GM21825 (cell line): ENCODE measurements around the gene CCDC107.
A peak's percentile ranks its signal among the peaks of the same experiment; 100 is the strongest.

Experiments used
- ATAC-seq: cut with Tn5 transposase; IDR thresholded peaks from one replicate; pipeline ENCODE4 v1.9.1; 2021; ENCODE audit warnings: mild to moderate bottlenecking, moderate library complexity; ENCODE audit not compliant: unreplicated experiment

CCDC107 gene

DNA sequence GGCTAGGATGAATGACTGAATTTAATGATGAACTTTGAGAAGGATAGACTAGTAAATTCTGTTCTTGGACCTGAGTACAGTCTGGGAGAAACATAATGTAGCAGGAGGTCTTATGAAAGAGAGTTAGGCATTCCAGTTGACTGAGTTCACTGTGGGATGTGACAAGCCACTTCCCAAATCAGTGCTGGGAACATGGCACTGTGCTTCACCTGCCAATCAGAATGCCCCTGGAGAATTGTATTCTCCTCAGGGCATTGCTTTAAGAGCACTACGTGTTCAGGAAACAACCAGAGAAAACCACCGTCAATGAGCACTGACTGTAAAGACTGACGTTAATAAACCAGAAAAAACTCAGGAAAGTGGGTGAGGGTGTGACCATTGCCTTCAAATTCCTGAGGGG lies 1.2 kb downstream of the CCDC107 start:
- no peak for ATAC-seq

- ATAC-seq, result no peak
These were observed 2.9 kb downstream of the CCDC107 start for GRCh38 chr9:35660966-35661415.

GRCh38 chr9:35661756-35662350 lies 3.8 kb downstream of the CCDC107 start:
- no peak for ATAC-seq

- ATAC-seq, result no peak
These were observed 4.3 kb downstream of the CCDC107 start for GRCh38 chr9:35662437-35662836.

GRCh38 chr9:35664531-35665470 lies 6.7 kb downstream of the CCDC107 start, which contains the start of gene ARHGEF39:
Gene ARHGEF39, minus strand, starts transcription at chr9:35665195. Its CDS starts 26 bp downstream, at chr9:35665169.
- ATAC-seq, result peak; percentile 67

- no peak for ATAC-seq
These were observed 7.4 kb downstream of the CCDC107 start for GRCh38 chr9:35665471-35665818.

- no peak for ATAC-seq
These were observed 8.0 kb downstream of the CCDC107 start for GRCh38 chr9:35666045-35666444.

GRCh38 chr9:35666549-35666948 lies 8.5 kb downstream of the CCDC107 start:
- ATAC-seq, result no peak

DNA sequence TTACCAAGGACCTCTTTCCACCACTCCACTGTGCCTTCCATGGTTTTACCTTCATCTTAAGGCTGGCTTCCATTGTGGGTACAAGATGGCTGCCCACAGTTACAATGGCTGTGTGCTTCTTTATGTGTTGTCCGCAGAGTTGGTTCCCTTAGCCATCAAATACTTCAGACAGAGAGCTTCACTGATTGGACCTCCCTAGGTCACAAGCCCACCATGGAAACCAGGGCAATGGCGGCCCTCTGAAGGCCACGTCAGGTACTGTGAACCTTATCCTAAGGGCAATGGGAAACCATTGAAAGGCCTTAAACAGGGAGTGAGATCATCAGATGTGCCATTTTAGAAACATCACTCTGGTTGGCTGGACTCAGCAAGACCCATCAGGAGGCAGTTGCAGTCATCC lies 9.8 kb downstream of the CCDC107 start:
- ATAC-seq, result no peak

DNA sequence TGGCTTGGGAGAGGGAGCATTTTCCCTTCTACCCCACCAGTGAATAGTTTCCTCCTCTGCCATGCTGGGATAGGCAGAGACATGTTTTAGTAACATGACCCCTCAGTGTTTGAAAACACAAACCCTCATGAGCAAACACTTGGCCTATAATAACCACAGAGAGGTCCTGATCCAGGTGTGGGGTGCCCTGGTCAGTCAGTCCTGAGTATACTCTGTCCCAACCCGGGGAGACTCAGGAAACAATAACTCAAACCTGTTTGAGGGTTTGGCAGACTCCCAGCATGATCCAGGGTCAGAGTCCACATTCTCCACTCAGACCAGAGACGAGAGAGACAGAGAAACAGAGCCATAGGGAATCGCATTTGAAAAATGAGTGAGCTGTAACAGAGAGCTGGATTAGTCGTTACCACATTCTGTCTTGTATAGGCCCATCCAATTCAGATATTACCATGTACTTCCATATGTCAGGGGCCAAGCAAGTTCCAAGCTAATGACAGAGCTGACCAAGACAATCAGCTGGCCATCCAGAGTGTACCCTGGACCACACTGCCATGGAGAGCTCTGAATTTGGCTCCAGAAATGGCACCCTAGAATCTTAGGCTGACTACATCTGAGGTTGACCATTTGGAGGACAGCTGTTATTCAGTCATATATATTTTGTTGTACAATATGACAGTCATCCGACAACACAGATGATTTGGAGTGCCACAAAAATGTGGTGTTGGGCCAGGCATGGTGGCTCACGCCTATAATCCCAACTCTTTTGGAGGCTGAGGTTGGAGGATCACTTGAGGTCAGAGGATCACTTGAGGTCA lies 11.4 kb downstream of the CCDC107 start:
- no peak for ATAC-seq

- ATAC-seq, result no peak
These were observed 15.3 kb downstream of the CCDC107 start, which contains the start of gene CA9 for GRCh38 chr9:35673132-35674024. Gene CA9, plus strand, starts transcription at chr9:35673928. Its CDS starts 32 bp downstream, at chr9:35673960.

- ATAC-seq, result no peak
These were observed 15.9 kb downstream of the CCDC107 start for GRCh38 chr9:35674025-35674361.

- ATAC-seq, result no peak
These were observed 17.1 kb downstream of the CCDC107 start for GRCh38 chr9:35675204-35675603.

- ATAC-seq, result no peak
These were observed 17.8 kb downstream of the CCDC107 start for GRCh38 chr9:35675732-35676392.

DNA sequence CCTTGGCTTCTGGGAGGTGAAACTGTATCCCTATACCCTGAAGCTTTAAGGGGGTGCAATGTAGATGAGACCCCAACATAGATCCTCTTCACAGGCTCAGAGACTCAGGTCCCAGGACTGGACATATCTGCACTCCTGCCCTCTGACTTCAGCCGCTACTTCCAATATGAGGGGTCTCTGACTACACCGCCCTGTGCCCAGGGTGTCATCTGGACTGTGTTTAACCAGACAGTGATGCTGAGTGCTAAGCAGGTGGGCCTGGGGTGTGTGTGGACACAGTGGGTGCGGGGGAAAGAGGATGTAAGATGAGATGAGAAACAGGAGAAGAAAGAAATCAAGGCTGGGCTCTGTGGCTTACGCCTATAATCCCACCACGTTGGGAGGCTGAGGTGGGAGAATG lies 21.0 kb downstream of the CCDC107 start:
- no peak for ATAC-seq

DNA sequence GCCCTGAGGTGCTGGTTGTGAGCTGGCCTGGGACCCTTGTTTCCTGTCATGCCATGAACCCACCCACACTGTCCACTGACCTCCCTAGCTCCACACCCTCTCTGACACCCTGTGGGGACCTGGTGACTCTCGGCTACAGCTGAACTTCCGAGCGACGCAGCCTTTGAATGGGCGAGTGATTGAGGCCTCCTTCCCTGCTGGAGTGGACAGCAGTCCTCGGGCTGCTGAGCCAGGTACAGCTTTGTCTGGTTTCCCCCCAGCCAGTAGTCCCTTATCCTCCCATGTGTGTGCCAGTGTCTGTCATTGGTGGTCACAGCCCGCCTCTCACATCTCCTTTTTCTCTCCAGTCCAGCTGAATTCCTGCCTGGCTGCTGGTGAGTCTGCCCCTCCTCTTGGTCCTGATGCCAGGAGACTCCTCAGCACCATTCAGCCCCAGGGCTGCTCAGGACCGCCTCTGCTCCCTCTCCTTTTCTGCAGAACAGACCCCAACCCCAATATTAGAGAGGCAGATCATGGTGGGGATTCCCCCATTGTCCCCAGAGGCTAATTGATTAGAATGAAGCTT lies 21.8 kb downstream of the CCDC107 start:
- ATAC-seq, result no peak

DNA sequence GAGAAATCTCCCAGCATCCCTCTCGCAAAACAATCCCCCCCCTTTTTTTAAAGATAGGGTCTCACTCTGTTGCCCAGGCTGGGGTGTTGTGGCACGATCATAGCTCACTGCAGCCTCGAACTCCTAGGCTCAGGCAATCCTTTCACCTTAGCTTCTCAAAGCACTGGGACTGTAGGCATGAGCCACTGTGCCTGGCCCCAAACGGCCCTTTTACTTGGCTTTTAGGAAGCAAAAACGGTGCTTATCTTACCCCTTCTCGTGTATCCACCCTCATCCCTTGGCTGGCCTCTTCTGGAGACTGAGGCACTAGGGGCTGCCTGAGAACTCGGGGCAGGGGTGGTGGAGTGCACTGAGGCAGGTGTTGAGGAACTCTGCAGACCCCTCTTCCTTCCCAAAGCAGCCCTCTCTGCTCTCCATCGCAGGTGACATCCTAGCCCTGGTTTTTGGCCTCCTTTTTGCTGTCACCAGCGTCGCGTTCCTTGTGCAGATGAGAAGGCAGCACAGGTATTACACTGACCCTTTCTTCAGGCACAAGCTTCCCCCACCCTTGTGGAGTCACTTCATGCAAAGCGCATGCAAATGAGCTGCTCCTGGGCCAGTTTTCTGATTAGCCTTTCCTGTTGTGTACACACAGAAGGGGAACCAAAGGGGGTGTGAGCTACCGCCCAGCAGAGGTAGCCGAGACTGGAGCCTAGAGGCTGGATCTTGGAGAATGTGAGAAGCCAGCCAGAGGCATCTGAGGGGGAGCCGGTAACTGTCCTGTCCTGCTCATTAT lies 22.4 kb downstream of the CCDC107 start:
- ATAC-seq, result no peak

DNA sequence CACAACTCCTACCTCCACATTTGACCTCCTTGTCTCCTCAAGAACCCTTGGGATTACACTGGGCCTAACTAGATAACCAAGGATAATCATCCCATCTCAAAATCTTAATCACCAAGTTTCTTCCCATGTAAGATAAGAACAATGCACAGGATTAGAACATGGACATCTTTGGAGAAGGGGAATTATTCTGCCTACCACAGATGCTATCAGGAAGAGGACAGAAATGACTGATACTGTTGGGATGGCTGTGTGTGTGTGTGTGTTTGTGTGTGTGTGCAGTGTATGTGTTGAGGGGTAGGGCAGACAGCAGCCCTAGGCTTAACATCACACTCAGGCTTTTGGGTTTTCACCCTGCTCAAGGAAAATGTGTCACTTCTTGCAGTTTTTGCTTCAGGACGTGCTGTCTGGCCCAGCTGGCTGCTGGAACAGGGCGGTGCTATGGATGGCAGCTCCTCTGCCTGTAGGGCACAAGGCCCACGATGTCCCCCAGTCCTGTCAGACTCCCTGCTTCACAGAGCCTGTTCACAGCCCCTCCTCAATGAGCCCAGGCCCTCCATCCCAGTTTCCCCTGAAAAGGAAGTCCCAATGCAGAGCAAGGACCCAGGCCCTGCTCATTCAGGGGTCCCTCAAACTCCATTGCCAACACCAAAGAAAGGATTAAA lies 23.4 kb downstream of the CCDC107 start:
- no peak for ATAC-seq
